GM18870 (cell line): ENCODE data around the gene OLFML2A.
"Not testable (repeated sequence)": the region's sequence is repeated elsewhere in the genome, so short reads cannot be mapped to it uniquely, and the experiment has no call there.

Experiments used
- ATAC-seq: cut with Tn5 transposase; IDR thresholded peaks from one replicate; pipeline ENCODE4 v1.9.1; 2021; ENCODE audit warnings: moderate library complexity; ENCODE audit not compliant: unreplicated experiment

The OLFML2A gene

DNA sequence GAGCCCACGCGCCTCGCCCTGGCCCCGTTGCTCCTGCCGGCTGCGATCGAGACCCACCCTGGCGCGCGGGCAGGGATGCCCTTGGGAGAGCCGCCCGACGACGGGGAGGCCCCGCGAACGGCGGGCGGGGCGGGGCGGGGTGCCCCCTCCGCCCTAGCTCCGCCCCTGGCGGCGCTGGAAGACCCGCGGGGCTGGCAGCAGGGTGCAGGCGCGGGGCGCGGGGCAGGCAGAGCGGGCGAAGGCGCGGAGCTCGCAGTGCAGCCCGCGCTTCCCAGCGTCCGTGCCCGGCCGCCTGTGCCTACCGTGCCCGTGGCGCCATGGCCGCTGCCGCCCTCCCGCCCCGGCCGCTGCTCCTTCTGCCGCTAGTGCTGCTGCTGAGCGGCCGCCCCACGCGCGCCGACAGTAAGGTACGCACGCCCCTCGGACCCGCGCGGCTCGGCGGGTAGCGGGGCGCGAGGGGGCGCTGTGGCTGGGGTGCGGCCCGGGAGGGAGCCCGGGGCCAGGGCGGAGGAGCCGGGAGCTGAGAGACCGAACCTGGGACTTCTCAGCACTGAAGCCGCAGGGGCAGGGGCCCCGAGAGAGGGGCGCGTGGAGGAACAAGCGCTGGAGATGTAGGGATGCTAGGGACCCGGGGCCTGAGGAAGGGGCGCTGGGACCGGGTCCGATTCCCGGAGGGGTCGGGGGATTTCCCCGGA lies at the start of gene OLFML2A:
Gene OLFML2A (plus strand): TSS at position 180 of the 695 bp plus-strand sequence. CDS start 138 bp downstream, at position 318.
- no peak for ATAC-seq

DNA sequence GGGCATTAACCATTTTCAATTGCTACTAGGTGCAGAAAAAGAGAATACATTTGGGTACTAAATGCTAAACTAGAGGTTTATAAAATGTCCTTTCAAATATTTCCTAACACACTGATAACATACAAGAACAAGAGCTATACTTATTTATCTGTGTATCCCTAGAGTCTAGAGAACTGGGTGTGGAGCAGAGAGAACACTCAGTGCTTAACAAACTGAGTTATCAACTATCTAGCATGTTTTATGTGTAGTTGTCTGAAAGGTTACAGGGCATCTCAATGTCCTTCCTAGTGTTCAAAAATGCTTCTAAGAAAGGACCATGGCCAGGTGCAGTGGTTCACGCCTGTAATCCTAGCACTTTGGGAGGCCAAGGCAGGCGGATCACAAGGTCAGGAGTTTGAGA lies 46.2 kb upstream of the OLFML2A start:
- ATAC-seq = no peak

DNA sequence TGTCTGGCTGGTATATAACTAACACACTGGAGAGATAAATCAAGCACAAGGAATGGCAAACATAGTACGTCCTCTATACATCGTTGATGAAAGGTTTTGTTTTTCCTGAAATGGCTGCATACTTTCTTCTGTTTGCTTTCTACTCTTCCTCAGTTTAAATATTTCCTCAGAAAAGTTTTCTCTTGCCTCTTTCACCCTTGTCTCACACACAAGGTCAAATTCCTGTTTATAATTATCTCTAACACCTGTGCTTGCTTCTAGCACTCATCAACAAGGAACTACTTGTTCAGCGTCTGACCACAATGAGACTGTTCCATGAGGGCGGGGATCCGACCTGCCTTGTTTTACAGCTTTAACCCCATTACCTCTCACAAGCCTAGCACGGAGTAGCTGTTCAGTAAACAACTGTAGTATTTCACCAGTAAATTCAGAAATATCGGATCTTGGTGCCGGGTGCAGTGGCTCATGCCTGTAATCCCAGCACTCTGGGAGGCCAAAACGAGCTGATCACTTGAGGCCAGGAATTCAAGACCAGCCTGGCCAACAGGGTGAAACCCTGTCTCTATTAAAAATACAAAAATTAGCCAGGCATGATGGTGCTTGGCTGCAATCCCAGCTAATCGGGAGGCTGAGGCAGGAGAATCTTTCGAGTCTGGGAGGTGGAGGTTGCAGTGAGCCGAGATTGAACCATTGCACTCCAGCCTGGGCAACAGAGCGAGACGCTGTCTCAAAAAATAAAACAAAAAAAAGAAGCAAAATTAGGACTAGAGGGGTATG lies 42.8 kb upstream of the OLFML2A start:
- no peak for ATAC-seq

DNA sequence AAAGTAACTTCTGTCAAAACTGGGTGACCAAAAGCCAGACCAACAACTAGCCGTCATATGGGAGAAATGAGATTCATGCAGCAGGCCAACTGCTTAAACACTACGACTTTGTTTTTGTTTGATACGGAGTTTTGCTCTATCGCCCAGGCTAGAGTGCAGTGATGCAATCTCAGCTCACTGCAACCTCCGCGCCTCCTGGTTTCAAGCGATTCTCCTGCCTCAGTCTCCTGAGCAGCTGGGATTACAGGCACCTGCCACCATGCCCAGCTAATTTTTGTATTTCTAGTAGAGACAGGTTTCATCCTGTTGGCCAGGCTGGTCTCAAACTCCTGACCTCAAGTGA lies 42.2 kb upstream of the OLFML2A start:
- not testable (repeated sequence) for ATAC-seq

DNA sequence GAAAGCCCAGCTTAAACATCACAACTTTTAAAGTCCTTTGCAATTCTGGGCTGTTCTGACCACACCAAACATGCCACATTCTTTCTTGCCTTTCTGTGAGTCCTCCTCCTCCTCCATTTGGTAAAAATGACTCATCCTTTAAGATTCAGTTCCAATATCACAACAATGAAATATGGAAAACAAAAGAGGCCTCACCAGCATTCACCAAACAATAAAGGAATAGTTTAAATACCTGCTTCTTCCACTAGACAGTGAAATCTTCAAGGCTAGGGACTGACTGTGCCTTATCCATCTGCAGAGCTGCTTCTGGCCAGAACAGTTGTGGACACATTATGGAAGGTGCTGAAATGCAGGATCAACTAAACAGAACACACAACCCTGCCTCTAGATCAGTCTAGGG lies 41.8 kb upstream of the OLFML2A start:
- ATAC-seq = no peak

DNA sequence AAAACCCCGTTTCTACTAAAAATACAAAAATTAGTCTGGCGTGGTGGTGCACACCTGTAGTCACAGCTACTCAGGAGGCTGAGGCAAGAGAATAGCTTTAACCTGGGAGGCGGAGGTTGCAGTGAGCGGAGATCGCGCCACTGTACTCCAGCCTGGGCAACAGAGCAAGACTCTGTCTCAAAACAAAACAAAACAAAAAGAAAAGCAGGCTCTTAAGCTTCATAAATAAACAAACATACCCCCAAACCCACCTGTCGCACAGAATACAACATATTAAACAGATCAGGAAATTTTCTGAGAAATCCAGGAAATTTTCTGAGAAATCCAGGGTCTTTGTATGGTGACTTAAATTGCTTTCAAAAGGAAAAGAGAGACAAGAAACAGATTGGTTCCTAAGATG lies 38.9 kb upstream of the OLFML2A start:
- ATAC-seq = not testable (repeated sequence)

DNA sequence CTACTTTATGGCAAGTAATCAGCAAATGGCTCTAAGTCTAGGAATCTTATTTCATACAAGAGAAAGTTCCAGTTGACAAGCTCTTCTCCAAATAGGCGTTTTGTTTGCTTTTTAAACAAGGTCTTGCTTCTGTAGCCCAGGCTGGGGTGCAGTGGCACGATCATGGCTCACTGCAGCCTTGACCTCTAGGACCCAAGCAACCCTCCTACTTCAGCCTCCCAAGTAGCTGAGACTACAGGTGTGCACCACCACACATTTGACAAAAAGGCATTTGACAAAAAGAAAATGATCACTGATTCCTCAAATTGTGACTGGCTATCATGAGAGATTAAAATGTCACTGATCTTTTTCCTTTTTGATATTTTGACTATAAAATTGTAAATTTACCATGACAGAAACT lies 37.6 kb upstream of the OLFML2A start:
- no peak for ATAC-seq

DNA sequence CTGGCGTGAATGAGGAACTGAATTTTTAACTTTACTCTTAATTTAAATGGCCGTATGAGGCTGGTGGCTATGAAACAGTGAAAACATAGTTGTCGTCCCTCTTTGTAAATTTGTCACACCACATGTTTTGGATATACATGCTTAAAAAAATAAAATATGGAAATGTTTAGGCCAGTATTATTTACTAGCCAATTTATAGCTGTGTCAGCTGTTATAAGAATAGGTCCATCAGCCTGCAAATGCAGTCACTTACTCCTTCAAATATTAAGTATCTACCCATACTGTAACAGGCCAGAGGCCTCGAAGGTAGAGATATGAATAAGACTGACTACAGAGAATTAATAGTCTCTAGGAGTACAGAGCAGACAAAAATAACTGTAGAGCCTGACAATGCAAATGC lies 35.8 kb upstream of the OLFML2A start:
- no peak for ATAC-seq

DNA sequence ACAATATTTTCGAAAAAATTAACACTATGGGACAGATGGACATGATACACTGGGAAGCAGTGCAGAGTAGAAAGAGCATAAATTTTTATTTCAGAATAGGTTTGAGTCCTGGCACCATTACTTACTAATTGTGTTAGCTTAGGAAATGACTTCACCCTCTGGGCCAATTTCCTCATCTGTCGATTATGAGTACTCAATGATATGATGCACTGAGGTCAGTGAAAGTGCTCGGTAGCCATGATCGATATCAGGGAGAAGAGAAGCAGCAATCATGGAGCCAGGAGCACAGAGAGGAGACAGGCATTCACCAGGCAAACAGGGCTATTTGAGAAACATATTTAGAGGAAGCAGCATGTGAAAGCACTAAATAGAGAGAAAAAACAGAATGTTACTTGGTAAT lies 35.3 kb upstream of the OLFML2A start:
- no peak for ATAC-seq

DNA sequence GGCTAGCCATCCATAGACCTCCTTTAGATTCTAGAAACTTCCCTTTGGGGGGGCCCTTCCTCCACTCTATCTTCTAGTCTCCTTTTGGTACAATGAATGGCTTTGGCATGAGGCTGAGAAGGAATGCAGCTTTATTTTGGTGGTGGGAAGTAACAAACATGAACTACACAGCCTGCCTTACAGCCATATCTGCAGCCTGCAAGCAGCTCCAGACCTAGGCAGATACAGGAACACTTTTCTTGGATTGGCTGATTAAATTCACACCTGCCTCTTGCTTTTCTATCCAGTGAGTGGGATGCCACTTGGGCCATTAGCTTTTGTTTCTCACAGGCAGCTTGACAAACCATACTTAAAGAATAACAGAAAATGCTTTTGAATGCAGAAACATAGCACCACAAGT lies 34.0 kb upstream of the OLFML2A start:
- no peak for ATAC-seq

DNA sequence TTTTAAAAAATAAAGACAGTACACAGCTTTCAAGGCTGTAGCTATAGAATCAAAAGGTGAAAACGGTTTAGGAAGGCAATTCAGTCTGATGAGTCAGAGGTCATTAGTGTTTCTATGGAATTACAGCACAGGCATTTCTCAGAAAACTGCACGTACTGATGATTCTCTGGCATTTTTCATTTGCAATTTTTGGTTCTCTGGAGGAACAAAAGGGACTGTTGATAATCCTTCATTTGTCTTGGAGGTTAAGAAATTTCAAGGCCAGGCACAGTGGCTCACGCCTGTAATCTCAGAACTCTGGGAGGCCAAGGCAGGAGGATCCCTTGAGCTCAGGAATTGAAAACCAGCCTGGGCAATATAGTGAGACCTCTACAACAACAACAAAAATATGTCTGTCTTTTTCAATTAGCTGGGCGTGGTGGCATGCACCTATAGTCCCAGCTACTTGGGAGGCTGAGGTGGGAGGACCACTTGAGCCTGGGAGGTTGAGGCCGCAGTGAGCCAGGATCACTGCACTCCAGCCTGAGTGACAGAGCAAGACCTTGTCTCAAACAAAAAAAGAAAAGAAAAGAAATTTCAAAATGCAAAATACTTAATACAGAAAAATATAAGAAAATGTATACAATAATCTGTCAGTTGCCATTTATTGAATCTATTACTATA lies 33.1 kb upstream of the OLFML2A start:
- ATAC-seq = no peak

DNA sequence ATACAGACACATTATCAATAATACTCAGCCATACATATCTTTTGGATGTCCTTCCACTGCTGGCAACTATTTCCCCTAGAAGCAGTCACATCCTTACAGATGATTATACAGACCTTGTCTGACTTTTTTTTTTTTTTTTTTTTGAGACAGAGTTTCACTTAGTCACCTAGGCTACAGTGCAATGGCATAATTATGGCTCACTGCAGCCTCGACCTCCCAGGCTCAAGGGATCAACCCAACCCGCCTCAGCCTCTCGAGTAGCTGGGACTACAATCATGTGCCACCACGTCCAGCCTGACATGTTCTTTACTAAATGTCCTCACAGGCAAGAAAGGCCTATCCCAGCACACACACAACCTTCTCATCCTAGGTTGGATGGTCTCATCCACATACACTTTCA lies 29.9 kb upstream of the OLFML2A start:
- no peak for ATAC-seq

DNA sequence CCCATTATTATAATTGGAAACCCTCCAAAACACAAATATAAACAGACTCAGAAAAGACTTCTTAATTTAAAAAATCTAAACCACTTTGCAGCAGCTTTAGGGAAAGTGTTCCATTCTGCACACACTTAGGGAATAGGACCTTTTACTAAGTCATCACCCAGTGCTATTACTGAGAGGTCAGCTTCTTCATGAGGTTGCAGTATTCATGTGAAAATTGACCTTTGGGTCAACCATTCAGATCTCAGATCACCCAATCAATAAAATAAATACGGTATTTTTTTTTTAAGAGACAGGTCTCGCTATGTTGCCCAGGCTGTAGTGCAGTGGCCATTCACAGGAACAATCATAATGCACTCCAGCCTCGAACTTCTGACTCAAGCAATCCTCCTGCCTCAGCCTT lies 27.6 kb upstream of the OLFML2A start:
- no peak for ATAC-seq

DNA sequence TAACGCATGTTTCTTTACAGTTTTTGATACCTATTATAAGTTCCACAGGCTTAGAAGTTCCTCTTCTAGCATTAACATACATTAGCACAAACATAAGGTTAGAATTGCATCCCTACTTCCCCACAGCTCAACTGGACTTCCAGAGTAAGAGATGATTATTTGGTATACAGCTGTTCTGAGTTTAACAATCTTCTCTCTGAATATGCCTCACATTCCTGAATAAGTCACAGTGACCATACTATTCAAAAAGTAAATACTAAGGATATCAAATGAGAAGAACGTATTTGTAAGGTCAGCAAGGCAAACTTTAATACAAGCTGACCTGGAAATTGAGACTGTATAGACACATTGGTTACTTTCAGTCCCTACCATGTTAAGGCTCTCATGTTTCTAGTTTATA lies 27.2 kb upstream of the OLFML2A start:
- no peak for ATAC-seq

DNA sequence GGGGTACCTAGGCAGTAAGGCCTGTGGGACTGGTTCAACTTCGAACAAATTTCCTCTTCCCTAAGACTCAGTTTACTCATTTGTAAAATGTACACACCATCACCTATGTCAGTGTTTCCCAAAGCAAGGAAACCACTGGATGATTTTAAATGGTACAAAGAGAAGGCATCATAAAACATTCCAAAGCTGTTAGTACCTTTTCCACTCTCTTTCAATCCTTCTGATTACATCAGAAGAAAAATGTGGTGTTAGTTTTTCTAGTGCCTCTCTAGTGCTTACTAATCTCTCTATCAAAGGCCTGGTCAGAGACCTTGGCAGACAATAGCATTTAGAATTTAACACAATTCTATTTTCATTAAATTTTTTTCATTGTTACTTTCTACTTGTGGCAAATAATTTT lies 24.0 kb upstream of the OLFML2A start:
- no peak for ATAC-seq

DNA sequence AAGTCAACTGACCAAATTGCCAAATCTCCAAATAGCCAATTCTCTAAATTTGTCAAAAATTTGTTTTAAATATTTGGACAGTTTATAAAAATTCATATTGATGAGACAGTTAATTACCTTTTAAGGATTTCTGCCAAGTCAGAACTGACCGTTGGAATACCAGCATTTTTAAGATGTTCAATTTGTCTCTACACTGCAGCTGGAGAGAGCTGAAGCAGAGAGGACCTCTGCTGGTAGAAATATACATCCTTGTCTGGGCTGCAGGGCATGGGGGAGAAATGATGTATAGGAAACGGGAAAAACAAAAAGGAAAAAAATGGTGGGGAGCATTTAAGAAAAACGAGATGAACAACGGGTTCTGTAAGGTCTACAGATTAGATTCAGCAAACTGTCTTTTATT lies 22.6 kb upstream of the OLFML2A start:
- ATAC-seq = no peak

DNA sequence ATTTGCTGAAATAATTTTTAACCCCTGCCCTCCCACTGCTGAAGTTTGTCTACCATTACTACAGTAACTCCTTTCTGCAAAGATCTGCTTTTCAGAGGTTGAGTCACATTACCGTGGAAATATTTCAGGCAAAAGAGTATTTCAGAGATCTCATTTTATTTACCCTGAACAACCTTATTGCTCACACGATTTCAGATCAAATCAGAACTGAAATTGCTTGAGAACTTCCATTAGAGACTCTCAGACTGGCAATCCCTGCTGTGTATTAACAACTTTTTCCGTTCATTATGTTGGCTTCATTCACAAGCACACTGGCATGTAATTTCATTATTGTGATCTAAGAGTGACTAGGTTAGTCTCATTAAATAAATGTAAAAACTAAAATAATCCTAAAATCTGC lies 21.9 kb upstream of the OLFML2A start:
- no peak for ATAC-seq

DNA sequence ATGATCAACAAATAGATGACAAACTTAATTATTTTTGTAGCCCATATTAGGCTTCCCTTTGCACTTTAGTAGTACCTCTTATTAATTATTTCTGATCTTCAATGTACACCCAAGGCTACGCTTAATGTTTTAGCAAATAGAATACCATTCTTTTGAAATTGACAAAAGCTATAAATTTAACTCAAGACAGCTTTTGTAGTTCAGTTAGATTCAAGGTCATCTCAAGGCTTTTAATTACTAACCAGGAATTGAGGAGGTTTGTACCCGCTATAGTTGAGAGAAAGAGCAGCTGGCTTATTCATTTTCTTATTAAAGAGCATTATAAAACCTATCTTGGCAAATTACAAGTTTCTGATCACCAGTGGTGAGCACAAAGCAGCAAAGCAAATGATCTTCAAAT lies 20.9 kb upstream of the OLFML2A start:
- no peak for ATAC-seq

DNA sequence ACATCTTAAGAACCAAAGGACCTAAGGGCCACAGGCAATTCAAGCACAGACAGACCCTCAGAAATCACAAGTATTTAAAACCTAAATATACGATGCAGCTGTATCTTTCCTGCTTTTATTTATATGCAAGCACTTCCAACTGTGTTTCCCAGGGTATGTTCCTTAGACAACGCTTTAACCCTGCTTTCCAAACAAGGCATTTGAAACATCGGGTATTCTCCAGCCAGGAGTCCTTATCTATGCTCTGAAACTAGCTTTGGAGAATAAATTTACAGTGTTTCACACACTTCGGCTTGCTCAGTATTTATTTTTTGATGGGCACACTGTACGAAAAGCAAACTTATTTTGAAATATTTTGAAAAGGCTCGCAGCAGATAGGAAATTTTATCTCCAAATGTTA lies 19.3 kb upstream of the OLFML2A start:
- no peak for ATAC-seq

DNA sequence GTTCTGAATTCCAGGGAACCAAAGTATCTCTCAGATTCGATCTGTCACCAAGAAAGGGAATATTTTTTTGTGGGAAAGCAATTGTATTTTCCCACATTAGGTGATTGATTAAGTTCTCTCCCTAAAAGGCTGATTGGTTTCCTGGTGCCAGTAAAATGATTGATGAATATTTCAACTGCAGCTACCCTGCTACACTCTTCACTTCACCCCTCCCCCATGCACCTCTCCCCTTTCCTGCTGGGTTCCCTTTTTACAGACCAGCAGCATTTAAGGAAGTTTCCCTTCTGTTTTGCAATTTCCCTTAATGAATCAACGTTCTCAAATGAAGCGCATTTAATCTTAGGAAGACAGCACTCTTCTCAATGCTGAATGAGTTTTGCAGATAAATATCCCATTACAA lies 18.9 kb upstream of the OLFML2A start:
- no peak for ATAC-seq

DNA sequence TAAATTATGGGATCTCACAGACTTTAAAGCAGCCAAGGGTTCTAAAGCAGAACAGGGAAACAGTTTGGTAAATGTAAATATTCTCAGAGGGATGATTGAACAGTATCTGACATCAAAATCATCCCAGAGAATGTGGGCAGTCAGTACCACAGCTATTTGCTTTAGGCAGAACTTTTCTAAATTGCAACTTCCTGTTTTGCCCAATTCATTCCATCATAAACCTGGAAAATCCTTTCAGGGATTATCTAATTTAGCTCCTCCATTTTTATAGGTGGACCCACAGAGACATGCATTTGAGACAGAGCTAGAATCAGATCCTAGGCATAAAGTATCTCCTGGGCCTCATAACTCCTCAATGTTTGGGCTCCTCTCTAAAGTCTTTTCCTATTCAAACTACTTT lies 18.2 kb upstream of the OLFML2A start:
- no peak for ATAC-seq

DNA sequence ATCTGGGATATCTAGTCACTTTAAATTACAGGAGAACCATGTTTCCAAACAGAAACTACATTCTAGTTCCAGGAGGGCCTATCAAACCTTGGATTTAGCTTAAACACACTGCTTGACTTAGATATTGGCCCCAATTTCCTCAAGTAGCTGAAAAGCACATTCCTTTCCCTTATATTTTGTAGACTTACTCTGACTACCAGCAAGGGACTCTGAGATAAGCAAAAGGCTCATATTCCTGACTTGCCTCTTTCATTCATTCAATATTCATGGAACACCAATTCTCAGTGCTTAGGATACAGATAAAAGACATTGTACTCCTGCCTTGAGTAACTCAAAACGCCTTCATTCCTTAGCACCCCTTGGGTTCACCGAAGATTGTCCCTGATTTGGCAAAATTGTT lies 17.6 kb upstream of the OLFML2A start:
- no peak for ATAC-seq
